ENCODE results near the gene C11orf86.

The C11orf86 gene

DNA sequence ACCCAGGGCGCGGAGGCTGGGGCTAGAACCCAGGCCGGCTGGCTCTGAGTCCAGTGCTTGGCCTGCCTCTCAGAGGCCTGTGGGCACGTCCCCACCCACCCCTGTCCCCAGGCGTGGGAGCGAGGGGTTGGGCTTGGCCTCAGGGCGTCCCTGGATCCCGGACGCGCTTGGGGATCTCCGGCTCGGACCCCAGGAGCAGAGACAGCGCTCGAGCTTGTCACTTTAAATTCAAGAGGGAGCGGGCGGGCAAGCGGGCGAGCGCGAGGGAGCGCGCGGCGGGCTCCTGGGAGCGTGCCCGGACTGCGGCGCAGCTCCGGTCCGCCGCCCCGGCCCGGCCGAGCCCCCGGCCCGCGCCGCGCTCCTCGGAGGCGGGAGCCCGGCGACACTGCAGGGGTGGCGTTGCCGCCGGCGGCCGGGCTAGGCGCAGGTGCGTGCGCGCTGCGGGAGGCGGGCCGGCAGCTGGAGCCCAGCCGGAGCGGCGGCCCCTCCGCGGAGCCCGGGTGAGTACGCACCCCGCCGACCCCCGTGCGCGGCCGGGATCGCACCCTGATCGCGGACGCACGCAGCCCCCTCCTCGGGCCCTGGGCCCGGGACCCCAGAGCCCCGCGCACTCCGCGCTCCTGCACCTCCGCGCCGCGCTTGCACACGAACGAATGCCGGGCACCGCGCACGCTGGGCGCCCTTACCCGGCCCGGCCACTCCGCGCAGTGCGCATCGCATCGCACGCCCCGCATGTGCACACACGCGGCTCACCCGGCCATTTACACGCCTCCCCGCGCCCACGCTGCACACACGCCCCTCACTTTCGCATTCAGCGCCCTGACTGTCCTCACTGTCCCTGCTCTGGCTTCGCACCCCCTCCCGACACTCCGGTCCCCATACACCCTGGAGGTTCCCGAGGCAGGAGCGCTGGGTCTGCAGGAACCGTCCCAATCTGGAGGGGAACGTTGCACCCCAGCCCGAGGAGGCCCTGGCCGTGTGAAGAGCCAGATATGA lies 48.2 kb downstream of the C11orf86 start, which contains the start of gene SYT12:
Gene SYT12 (plus strand): TSS at position 174 of the 996 bp plus-strand sequence. CDS start 7,011 bp downstream, outside the sequence.
- no peak for FAIRE-seq
- no peak for DNase-seq (ENCODE audit: insufficient read length, low spot score)

DNA sequence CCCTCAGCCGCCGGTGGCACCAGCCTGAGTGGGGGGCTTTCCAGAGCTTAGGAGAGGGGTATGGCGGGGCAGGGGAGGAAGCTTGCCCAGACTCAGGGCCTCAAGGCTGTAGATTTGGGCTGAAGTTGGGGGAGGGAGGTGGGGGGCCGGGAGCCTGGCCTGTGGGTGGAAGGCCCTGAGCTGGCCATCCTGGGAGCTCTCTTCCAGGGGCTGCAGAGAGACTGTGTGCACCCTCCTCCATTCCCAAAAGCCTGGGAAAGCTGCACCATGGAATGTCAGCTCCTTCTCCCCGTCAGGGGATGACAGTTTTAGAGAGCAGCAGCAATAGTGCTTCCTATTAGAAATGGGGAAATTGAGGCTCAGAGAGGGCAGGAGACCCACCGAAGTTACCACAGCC lies 48.9 kb downstream of the C11orf86 start:
- no peak for DNase-seq (ENCODE audit: insufficient read length, low spot score)
- no peak for FAIRE-seq

DNA sequence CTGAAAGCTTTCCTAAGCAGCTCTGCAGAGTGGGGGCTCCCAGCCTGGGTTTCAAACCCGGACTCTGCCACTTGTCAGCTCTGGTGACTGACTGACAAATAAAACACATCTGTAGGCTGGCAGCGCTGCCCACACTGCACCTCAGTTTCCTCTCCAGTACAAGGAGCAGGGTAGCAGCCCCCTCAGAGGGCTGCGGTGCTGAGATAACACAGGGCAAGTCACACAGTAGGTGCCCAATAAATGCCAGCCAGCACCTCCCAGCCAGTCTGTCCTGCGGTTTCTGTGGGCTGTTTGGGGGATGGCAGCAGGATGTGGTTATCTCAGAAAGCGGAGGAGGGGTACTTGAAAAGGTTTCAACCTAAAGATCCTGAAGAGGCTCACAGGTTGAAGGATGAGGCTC lies 49.3 kb downstream of the C11orf86 start:
- DNase-seq (ENCODE audit: insufficient read length, low spot score) (no peak), FAIRE-seq (no peak)

DNA sequence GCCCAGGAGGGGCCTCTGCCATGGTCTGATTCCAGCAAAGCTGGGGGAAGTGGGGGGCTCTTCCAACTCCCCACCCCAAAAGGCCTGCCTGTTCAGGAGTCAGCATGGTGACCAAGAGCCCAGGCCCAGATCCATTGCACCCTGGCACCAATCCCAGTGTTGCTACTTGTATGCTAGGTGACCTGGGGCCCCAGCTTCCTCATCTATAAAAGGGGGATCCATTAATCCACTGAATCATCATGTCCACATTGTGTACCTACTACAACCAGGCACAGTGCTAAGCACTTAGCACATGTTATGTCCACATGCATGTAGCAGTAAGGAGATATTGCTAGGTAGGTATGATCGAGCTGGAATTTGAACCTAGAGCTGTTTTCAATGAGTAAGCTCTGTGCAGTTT lies 49.9 kb downstream of the C11orf86 start:
- FAIRE-seq (no peak), DNase-seq (ENCODE audit: insufficient read length, low spot score) (no peak)

DNA sequence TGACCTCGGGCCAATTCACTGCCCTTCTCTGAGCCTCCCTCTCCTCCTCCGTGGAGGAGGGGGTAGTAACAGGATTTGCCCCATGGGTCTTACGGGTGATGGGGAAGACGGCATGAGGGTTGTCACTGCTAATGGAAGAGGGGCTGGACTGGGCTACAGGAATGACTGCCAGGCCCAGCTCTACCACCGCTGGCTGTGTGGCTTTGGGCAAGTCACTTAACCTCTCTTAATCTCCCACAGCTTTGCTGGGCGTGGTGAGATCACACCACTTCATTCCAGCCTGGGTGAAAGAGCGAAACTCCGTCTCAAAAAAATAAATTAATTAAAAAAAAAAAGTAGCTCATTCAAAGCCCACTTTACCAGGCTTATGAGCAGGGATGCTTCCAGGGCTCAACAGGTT lies 50.6 kb downstream of the C11orf86 start:
- DNase-seq (ENCODE audit: insufficient read length, low spot score) (no peak), FAIRE-seq (no peak)

Data from GM19239 (cell line).